Measurements from ENCODE around the gene BBS4.
A peak's percentile ranks its signal among the peaks of the same experiment; 100 is the strongest.

The BBS4 gene

GRCh38 chr15:72783640-72784455 lies 97.8 kb downstream of the BBS4 start, which contains the start of gene ADPGK (continued):
- TF ChIP-seq PRDM4 (tag by site-specific recombination; IDR thresholded peaks at IDR 0.05) (peak; percentile 75), ZIC2 (tag by site-specific recombination; IDR thresholded peaks at IDR 0.05) (peak; percentile 73), SETDB1 (IDR thresholded peaks at IDR 0.05; ENCODE audit: insufficient read length, low read length) (no peak), HIC1 (tag by site-specific recombination; IDR thresholded peaks at IDR 0.05) (peak; percentile 99), GLI2 (tag by site-specific recombination; IDR thresholded peaks at IDR 0.05; ENCODE audit: borderline replicate concordance, low read depth) (no peak), SP7 (tag by site-specific recombination; IDR thresholded peaks at IDR 0.05) (peak; percentile 92), ZNF341 (tag by site-specific recombination; IDR thresholded peaks at IDR 0.05; ENCODE audit: low read depth) (peak; percentile 95), ZNF837 (tag by site-specific recombination; IDR thresholded peaks at IDR 0.05) (no peak), SP3 (tag by site-specific recombination; IDR thresholded peaks at IDR 0.05) (peak; percentile 99), ZNF266 (tag by site-specific recombination; IDR thresholded peaks at IDR 0.05; ENCODE audit: low read depth) (no peak), ZNF624 (tag by site-specific recombination; IDR thresholded peaks at IDR 0.05) (no peak), ZEB2 (tag by site-specific recombination; IDR thresholded peaks at IDR 0.05) (peak; percentile 94), ZNF830 (tag by site-specific recombination; IDR thresholded peaks at IDR 0.05; ENCODE audit: low read depth) (no peak), ZNF510 (tag by site-specific recombination; IDR thresholded peaks at IDR 0.05; ENCODE audit: insufficient replicate concordance) (no peak), ZBTB7A (tag by site-specific recombination; IDR thresholded peaks at IDR 0.05; ENCODE audit: low read depth) (peak; percentile 99), MYNN (tag by site-specific recombination; IDR thresholded peaks at IDR 0.05; ENCODE audit: borderline replicate concordance) (peak; percentile 41; the same call in 1 of the 2 replicates), YY2 (tag by site-specific recombination; IDR thresholded peaks at IDR 0.05) (peak; percentile 90), ZNF629 (tag by site-specific recombination; IDR thresholded peaks at IDR 0.05) (peak; percentile 93), ZNF211 (tag by site-specific recombination; IDR thresholded peaks at IDR 0.05; ENCODE audit: low read depth) (no peak), ZNF558 (tag by site-specific recombination; IDR thresholded peaks at IDR 0.05) (0 out of 2 replicates have a peak, but pooled peaks have one; percentile 27), SP2 (tag by site-specific recombination; IDR thresholded peaks at IDR 0.05) (peak; percentile 98), ZNF776 (tag by site-specific recombination; IDR thresholded peaks at IDR 0.05; ENCODE audit: borderline replicate concordance) (no peak), ZNF530 (tag by site-specific recombination; IDR thresholded peaks at IDR 0.05; ENCODE audit: low read depth) (no peak), ZBTB21 (tag by site-specific recombination; IDR thresholded peaks at IDR 0.05) (peak; percentile 80), ZNF184 (tag by site-specific recombination; IDR thresholded peaks at IDR 0.05) (no peak), ZNF785 (tag by site-specific recombination; IDR thresholded peaks at IDR 0.05) (no peak; the same call in 1 of the 2 replicates), ZNF146 (tag by site-specific recombination; IDR thresholded peaks at IDR 0.05) (peak; percentile 81), ZBTB20 (tag by site-specific recombination; IDR thresholded peaks at IDR 0.05) (peak; percentile 91), ZBTB26 (tag by site-specific recombination; optimal IDR thresholded peaks at IDR 0.05) (peak; percentile 99), AEBP2 (tag by site-specific recombination; IDR thresholded peaks at IDR 0.05; ENCODE audit: borderline replicate concordance) (peak; percentile 34; the same call in 1 of the 2 replicates), ZNF645 (tag by site-specific recombination; IDR thresholded peaks at IDR 0.05) (0 out of 2 replicates have a peak, but pooled peaks have one; percentile 69), ZFP3 (tag by site-specific recombination; IDR thresholded peaks at IDR 0.05; ENCODE audit: low read depth) (no peak)
